Hematopoietic multipotent progenitor cell treated with erythropoietin and hydrocortisone succinate and interleukin-3 and kit ligand, for 17 days (in vitro differentiated cells): ENCODE data around the gene DBP.

Experiments
- DNase-seq: peaks from one replicate; pipeline ENCODE4 v3.0.0-alpha.2; 2015; ENCODE audit warnings: low spot score

The DBP gene

GRCh38 chr19:48609571-48610108, 27.5 kb downstream of the DBP start:
- no peak for DNase-seq

DNA sequence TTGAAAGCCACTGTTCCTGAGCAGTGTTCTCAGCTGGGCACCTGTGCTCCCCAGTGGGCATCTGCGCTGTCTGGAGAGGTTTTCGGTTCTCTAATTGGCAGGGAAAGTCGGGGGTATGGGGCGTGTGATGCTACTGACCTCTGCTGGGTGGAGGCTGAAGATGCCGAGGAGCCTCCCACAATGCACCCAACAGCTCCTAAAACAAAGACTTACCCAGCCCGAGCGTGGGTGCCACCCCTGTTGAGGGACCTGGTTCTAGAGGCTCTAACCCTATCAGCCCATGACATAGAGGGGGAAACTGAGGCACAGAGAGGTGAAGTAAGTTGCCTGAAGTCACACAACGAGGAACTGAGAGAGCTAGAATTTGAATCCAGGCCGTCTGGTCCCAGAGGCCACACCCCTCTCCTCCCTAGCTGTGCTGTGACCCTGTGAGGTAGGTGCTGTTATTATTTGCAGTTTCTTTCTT, 28.3 kb downstream of the DBP start:
- DNase-seq: peak; percentile 34

- DNase-seq: no peak
These were observed 29.8 kb downstream of the DBP start for GRCh38 chr19:48607359-48607755.

DNA sequence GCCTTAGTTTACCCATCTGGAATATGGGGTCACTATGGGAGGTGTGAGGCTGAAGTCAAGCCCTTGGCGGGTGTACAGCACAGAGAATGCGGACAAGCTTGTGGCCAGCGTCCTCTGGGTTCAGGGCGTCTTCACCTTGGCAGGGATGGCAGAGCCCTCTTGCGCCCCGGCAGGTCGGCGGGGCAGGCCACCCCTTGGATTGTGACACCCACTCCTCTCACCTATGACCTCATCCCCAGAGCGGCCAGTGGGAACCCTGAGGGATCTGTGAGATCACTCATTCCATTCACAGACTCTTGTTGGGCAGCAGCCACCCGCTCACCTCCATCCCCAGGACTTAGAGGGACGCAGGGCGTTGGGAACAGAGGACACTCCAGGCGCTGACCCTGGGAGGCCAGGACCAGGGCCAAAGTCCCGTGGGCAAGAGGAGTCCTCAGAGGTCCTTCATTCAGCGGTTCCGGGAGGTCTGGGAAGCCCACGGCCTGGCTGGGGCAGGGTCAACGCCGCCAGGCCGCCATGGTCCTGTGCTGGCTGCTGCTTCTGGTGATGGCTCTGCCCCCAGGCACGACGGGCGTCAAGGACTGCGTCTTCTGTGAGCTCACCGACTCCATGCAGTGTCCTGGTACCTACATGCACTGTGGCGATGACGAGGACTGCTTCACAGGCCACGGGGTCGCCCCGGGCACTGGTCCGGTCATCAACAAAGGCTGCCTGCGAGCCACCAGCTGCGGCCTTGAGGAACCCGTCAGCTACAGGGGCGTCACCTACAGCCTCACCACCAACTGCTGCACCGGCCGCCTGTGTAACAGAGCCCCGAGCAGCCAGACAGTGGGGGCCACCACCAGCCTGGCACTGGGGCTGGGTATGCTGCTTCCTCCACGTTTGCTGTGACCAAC, 30.5 kb downstream of the DBP start, which contains the start of gene SPACA4:
SPACA4 (plus strand) TSS at position 280 of the 896 bp plus-strand sequence; CDS start at position 517, 237 bp downstream.
- no peak for DNase-seq

GRCh38 chr19:48603850-48604249, 33.3 kb downstream of the DBP start:
- DNase-seq: no peak

DNA sequence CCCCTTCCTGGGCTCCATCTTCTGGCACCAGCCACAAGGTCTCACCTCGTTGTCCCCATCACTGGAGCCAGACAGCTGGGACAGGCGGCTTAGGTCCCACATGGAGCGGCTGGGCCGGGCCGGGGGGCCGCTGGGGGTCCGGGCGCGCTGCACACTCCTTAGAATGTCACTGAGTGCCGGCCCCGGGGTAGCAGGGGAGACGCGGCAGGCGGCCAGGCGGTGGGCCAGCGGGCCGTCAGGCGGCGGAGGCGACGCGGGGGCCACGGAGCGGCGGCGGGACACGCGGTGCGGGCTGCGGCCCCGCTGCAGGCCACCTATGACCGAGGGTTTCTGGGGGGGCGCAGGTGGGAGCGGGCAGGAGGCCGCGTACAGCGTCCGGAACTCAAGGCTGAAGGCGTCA, 33.7 kb downstream of the DBP start:
- no peak for DNase-seq

DNA sequence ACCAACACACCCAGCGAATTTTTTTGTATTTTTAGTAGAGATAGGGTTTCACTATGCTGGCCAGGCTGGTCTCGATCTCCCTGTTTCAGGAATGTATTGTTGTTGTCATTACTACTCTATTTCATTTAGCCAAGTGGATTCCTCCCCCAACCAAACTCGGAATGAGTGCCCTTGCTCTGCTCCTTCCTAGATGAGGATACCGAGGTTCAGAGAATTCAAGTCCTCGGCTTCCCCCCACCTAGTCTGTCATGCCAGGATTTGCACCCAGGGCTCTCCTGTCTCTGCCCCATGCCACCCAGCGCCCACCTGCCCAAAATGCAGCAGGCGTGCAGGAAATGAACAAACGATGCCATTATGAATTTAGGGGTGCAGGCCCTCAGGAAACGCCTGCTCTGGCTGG, 34.2 kb downstream of the DBP start:
- DNase-seq: no peak

GRCh38 chr19:48600679-48601417, 36.3 kb downstream of the DBP start:
- DNase-seq: no peak

DNA sequence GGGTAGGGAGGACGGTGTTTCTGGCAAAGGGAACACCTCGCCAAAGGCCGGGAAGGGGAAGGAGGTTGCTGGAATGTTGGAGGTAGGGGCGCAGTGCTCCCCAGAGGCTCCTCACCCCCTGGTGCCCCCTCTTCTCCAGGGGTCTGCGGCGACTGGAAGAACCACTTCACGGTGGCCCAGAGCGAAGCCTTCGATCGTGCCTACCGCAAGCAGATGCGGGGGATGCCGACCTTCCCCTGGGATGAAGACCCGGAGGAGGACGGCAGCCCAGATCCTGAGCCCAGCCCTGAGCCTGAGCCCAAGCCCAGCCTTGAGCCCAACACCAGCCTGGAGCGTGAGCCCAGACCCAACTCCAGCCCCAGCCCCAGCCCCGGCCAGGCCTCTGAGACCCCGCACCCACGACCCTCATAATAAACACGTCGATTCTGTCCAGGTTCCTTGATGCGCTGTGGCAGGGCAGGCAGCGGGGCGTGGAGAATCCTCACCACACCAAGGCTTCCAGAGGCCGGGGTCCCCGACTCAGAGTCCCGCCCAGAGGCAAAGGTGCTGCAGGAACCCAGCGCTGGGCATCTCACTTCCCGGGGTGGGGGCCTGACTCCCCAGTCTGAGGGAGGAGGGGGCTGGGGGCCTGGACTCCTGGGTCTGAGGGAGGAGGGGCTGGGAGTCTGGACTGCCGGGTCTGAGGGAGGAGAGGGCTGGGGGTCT, 38.0 kb downstream of the DBP start:
- DNase-seq: no peak

DNA sequence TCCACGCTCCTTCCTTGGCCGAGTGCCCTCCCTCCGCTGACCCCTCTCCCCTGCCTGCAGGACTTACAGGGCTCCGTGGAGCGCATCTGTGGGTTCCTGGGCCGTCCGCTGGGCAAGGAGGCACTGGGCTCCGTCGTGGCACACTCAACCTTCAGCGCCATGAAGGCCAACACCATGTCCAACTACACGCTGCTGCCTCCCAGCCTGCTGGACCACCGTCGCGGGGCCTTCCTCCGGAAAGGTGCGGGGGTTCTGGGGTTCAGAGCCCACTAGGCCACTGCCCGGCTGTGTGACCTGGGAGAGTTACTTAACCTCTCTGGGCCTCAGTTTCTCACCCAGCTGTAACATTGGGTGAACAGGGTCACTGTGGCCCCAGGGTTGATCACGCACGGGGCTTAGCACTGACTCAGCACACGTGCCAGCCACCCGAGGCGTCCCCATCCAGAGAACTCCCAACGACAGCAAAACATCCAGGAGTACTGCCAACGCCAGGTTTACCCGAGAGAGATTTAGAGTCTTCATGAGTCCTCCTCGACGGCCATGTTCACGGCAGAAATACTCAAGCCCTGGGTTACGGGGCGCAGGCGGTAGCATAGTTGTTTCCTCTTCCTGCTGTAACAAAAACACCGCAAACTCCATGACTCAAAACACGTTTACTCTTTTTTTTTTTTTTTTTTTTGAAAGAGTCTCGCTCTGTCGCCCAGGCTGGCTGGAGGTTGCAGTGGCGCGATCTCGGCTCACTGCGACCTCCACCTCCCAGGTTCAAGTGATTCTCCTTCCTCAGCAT, 40.3 kb downstream of the DBP start:
- DNase-seq: no peak

- no peak for DNase-seq
These were observed 40.9 kb downstream of the DBP start for GRCh38 chr19:48596237-48596636.

GRCh38 chr19:48595833-48596232, 41.3 kb downstream of the DBP start:
- no peak for DNase-seq

GRCh38 chr19:48595171-48595570, 42.0 kb downstream of the DBP start:
- DNase-seq: no peak

DNA sequence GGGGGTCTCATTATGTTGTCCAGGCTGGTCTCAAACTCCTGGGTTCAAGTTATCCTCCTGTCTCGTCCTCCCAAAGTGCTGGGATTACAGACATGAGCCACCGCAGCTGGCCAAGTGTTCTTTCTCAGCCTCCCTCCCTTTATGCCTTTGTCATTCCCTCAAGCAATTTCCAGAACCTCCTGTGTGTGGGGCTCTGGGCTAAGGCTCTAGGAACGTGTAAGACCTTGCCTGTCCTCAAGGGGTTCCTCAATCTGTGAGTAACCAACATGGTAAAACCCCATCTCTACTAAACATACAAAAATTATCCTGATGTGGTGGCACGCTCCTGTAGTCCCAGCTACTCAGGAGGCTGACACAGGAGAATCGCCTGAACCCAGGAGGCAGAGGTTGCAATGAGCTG, 46.2 kb downstream of the DBP start:
- DNase-seq: no peak

GRCh38 chr19:48588670-48589401, 48.3 kb downstream of the DBP start:
- DNase-seq: peak; percentile 91

DNA sequence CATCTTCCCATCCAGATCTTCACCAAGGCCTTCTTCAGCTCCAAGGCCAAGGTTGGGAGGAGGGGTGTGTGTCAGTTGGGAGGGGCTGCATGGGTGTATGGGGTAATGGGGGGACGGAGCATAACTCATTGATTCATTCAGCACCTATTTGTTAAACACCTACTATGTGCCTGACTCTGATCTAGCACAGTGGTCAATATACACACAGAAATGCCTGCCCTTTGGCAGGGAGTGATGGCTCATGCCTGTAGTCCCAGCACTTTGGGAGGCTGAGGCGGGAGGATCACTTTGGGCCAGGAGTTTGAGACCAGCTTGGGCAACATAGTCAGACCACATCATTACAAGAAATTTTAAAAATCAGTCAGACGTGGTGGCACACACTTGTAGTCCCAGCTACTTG, 49.8 kb downstream of the DBP start:
- DNase-seq: no peak

DNA sequence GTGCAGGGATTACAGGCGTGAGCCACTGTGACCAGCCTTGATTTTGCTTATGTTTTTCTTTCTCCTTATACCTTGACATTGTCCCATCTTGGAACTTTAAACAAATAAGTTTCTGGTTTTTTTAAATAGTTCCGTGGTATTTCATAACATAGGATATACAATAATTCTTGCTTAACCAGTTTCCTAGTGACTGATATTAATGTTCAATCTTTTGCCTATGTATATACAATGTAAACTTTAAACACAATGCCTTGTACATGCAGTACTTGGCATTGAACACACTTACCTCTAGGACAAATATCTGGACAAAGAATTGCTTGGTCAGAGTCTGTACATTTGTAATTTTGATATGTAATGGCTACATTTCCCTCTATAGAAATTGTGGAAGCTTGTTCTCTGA, 55.0 kb downstream of the DBP start:
- no peak for DNase-seq
